Measurements from ENCODE around the gene SRGAP2B. TPM values are rescaled to one million over a fixed set of nuclear protein-coding genes. Genes with fewer than 3 reads are reported as not detected.
A peak's percentile ranks its signal among the peaks of the same experiment; 100 is the strongest.
"Not testable (repeated sequence)": the region's sequence is repeated elsewhere in the genome, so short reads cannot be mapped to it uniquely, and the experiment has no call there.

The SRGAP2B gene
- polyA plus RNA-seq, 1 donor from 2014 or later: 2.5 TPM

DNA sequence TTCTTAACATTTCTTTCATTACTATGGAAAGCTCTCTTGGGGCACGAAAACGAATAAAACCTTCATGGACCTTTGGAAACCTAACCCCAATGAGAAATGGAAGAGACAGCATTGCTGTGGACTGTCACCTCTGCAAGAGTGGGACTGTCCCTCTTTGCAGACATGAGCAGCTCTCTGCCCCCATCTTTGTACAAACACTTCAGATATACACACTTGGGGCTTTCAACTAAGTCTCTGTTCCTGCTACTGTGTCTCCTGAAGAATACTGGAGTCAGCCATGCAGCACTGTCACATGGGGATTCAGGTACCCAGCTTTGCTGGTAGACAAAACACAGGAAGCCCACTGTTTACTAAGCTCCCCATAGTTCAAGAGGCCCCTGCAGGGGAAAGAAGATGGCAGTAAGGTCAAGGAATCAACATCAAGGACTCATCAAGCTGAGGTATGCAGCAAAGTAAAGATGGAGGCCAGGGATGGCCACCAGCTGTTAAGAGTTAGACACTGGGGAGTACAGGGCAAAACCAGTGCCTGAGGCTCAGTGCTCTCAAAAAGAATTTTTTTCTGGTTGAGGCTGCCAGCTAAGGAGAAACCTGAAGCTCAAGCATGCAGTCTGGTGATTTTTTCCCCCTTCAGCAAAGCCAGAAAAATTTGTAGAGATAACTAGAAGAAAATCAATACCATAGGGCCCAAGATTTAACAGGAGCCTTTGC lies 31.0 kb downstream of the SRGAP2B start:
- H3K27me3 Mint-ChIP-seq, H3K4me1 Mint-ChIP-seq, H3K4me3 Mint-ChIP-seq, H3K36me3 Mint-ChIP-seq, H3K27ac Mint-ChIP-seq, H3K9me3 Mint-ChIP-seq: not testable (repeated sequence)

DNA sequence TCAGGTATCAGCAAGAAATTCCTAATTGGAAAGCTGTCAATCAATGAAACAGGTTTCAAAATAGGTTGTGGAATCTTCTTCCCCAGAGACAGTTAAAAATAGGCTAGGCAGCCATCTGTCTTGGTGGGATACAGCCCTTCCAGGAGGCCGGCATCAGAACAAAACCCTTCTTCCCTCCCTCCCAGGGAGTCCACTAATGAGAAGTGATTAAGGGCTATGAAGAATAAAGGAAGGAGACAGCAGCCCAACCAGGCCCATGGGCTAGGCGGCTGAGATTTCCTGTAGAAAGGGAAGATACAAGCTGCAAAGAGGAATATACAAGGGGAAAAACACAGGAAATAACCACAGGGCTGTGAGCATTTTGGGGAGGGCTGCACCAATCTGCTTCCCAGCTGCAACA lies 31.8 kb downstream of the SRGAP2B start:
- not testable (repeated sequence) for H3K9me3 Mint-ChIP-seq, H3K27ac Mint-ChIP-seq, H3K27me3 Mint-ChIP-seq, H3K36me3 Mint-ChIP-seq, H3K4me1 Mint-ChIP-seq, H3K4me3 Mint-ChIP-seq

DNA sequence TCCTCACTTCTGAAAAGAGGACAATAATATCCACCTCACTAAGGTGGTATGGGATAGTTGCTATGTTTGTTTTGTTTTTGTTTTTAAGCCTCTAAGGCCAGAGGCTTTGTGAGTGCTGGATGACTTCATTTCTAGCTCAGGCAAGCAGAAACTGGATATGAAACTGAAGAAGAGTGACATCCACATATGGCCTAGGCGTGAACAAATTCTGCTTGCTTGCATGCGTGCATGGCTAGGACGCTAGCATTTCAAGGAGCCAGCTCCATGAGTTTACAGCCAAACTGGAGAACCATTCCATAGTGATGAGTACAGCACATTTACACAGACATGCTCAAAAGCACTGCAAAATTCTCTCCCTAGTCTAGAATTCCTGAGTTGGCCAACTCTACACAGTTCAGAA lies 36.9 kb downstream of the SRGAP2B start:
- not testable (repeated sequence) for H3K27me3 Mint-ChIP-seq, H3K27ac Mint-ChIP-seq, H3K36me3 Mint-ChIP-seq, H3K4me3 Mint-ChIP-seq, H3K9me3 Mint-ChIP-seq, H3K4me1 Mint-ChIP-seq

DNA sequence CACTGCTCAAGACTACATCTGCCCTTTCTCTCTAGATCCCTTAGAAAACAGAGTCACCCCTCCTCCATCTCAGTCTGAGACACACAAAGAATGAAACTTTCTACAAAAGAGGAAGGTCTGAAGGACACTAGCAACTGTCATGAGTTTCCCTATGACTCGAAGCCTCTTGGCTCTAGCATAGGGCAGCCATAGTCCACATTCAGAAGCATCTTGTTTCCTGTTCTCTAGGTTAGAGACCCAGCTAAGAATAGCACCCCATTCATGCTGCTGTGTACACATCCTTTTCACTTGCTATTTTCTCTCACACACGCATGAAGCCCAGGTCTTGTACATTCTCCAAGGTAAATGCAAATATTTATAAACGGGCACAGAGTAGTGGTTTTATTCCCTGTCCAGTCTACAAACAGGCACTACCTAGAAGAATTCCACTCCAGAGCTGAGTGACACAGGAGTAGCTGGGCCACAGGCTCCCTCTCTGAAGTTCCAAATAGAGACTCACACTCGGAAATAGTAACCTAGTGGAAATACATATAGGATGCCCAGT lies 39.8 kb downstream of the SRGAP2B start:
- not testable (repeated sequence) for H3K27me3 Mint-ChIP-seq, H3K27ac Mint-ChIP-seq, H3K4me1 Mint-ChIP-seq, H3K4me3 Mint-ChIP-seq, H3K9me3 Mint-ChIP-seq, H3K36me3 Mint-ChIP-seq

DNA sequence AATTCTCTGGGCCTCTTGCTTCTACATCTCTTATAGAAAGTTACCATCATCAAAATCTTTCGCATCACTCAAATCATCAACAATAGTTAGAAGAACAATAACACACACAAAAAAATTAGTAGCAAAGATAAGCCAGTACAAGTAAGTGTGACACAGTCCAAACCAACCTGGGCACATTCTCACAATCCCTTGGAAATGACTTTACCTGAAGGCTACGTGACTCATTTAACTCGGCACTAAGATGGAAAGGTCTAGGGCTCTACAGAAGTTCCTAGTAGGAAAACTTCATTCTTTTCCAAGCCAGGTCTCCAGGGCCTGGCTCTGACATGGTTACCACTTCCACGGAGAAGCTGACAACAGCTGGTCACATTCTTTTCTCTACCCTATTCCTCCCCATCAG lies 41.7 kb downstream of the SRGAP2B start:
- H3K9me3 Mint-ChIP-seq, H3K36me3 Mint-ChIP-seq, H3K27ac Mint-ChIP-seq, H3K4me3 Mint-ChIP-seq, H3K4me1 Mint-ChIP-seq, H3K27me3 Mint-ChIP-seq: not testable (repeated sequence)

DNA sequence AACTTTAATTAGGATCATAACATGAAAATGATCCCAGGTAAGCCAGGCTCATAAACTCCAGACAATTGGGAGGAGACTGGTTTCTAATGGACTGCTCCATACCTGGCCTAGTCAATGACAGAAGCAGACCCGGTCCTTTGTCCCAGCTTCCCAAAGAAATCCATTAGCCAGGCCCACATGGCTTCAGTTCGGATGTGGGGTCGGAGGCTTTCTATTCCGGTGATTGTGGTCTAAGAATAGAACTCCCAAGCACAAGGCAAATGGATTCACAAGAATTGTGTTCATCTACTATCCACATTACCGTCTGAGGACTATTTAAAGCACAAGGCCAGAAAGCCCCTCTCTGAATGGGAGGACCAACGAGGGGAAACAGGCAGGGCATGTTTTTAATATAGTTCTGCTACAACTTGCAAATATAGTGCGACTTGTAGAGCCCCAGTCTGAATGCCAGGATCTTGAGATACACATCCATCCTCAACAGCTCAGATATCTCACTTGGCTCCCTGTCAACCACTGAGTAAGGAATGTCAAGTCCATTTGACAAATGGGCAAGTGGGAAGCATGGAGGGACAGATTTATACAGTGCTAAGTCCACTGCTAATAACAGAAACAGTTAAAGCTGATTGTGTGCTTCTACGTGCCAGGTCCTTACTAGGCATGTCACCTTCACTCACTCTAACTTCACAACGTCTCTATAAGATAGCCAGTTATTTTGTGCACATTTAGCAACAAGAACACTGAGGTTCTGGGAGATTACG lies 42.9 kb downstream of the SRGAP2B start:
- H3K27ac Mint-ChIP-seq, H3K4me1 Mint-ChIP-seq, H3K36me3 Mint-ChIP-seq, H3K9me3 Mint-ChIP-seq, H3K27me3 Mint-ChIP-seq, H3K4me3 Mint-ChIP-seq: not testable (repeated sequence)

DNA sequence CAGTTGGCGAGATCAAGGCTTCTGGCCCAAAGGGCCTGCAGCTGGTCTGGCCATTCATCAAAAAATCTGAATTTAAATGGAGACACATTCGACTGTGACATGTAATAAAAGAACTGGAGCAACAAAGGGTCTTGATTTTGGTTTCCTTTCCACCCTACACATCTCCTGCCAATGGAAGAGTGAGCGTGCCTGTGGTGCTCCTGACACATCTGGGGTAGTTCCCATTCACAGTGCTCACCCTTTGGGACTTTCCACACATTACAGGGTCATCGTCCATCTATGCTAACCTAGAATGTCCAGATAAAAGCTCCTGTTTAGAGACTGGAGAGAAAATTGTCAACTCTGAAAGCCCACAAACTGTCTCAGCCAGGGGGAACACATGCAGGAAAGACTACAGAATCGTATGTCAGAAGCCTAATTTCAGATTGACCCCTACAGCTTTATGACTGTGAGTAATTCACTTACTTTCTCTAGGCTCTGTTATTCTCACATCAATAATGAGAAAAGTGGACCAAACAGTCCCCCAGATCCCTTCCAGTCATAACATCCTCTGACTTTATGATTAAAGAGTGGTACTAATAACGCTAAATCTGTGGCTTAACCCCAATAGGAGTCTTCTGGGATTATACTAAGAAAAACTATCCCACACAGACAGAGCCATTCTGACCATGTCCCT lies 46.8 kb downstream of the SRGAP2B start:
- not testable (repeated sequence) for H3K36me3 Mint-ChIP-seq, H3K27me3 Mint-ChIP-seq, H3K4me1 Mint-ChIP-seq, H3K27ac Mint-ChIP-seq, H3K4me3 Mint-ChIP-seq, H3K9me3 Mint-ChIP-seq

DNA sequence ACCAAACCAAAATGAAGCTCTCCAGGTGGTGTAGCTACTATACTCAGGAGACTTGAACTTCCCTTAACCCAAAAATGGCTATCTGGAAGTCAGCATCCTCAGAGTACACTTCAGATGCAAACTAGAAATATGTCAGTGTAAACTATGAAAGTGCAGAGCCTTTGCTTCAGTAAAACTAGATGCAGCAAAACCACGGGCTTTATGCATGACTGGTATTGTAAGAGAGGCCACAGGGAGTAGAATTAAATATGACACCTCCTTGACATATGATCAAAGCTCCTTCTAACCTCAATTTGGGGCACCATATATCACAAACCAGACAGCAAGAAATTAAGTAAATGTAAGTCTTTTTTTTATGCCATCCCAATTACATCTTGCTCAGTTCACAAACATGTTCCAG lies 47.6 kb downstream of the SRGAP2B start:
- H3K27me3 Mint-ChIP-seq, H3K36me3 Mint-ChIP-seq, H3K4me3 Mint-ChIP-seq, H3K4me1 Mint-ChIP-seq, H3K27ac Mint-ChIP-seq, H3K9me3 Mint-ChIP-seq: not testable (repeated sequence)

DNA sequence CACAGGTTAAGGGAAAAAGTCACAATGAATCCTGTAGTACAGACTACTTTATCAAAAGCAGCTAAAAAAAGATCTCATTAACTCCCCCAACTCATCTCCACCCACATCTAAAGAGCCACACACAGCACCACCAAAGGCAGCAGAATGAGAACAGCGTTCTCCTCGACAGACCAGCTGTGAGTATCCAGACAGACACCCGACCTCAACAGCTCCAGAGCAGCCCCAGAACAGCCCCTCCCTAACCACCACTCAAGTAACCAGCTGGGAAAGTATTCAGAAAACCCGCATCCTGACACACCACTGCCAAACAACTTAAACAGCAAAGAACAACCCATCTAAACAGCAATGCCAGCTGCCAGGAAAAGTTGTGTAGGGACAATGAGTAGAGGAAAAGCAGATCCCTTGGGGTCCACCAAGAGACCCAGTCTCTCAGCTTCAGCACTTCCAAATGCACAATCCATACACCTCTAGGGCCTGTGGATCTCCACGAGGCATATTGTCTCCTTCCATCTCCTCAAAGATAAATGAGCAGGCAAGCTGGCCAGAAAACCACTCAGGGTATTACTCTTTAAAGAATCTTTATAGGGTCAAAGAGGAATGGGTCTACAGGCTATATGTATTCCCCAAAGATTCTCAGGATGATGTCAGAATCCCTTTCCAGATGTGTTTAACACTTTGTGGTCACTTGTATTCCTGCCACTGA lies 49.4 kb downstream of the SRGAP2B start:
- not testable (repeated sequence) for H3K9me3 Mint-ChIP-seq, H3K27me3 Mint-ChIP-seq, H3K27ac Mint-ChIP-seq, H3K36me3 Mint-ChIP-seq, H3K4me3 Mint-ChIP-seq, H3K4me1 Mint-ChIP-seq

DNA sequence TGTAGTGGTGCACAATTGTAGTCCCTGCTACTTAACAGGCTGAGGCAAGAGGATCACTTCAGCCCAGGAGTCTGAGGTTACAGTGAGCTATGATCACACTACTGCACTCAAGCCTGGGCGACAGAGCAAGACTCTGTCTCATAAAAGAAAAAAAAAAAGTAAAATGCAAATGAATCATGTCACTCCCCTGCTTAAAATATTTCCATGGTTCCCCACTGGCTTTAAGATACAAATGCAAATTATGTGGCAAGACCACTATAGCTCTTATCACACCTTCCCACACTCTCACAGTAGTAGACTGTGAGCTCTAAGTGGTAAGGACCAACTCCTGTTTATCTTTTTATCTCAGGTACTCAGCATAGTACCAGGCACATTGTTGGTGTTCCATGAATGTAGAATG lies 53.6 kb downstream of the SRGAP2B start:
- not testable (repeated sequence) for H3K4me3 Mint-ChIP-seq, H3K36me3 Mint-ChIP-seq, H3K9me3 Mint-ChIP-seq, H3K27ac Mint-ChIP-seq, H3K4me1 Mint-ChIP-seq, H3K27me3 Mint-ChIP-seq

DNA sequence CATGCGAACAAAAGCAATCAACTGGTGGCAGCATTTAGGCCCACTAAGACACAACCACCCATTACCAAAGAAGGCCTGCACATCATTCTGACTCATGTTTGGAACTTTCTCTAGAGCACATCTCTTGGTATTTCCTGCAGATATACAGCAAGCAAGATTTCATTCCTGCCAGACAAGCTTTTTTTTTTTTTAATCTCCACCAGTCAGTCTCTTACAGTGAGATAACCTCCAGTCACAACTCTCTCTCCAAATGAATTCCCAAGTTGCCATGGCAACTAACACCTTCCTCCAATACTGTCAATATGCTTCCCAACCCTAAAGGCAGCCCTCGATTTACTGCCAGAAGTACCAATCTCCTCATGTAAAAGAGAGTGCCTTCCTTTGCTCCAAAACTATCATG lies 59.1 kb downstream of the SRGAP2B start:
- Mint-ChIP-seq H3K4me3 (peak overlapping the region in 1 of 4 donors; percentile 23), H3K27ac (peak overlapping the region in 1 of 3 donors; percentile 59)
- not testable (repeated sequence) for H3K27me3 Mint-ChIP-seq, H3K4me1 Mint-ChIP-seq, H3K9me3 Mint-ChIP-seq, H3K36me3 Mint-ChIP-seq

DNA sequence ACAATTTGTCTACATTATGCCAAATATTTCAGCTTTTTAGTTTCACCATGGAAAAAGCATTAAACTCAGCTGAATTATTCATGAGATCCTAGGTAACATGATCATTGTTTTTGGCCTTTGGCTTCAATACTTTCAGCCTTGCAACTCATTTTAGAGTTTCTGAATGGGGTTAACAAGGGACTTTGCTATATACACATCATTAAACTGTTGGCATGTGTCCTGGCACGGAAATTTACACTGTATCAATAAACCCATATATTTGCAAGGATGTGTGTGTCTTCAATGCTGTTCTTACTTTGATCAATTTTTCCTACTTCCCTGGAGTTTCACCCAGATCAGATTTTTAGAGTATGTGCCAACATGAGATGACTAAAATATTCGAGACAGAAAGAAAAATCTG lies 61.6 kb downstream of the SRGAP2B start:
- H3K4me3 Mint-ChIP-seq, H3K4me1 Mint-ChIP-seq, H3K36me3 Mint-ChIP-seq, H3K9me3 Mint-ChIP-seq, H3K27ac Mint-ChIP-seq, H3K27me3 Mint-ChIP-seq: not testable (repeated sequence)

DNA sequence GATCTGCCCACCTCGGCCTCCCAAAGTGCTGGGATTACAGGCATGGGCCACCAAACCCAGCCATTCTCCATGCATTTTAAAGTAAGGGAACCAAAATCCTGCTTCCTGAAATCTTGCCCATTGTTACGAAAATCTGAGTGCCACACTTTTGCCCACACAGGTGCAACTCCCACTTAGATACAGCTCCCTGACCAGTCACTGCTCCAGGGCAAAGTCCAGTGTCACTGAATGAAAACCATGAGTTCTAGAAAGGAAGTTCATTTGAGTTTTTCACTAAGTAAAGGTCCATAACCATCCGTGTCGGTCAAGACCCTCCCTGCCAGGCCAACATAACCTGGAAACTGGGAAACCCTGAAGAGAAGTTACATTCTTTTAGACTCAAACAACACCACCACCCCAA lies 67.9 kb downstream of the SRGAP2B start:
- not testable (repeated sequence) for H3K36me3 Mint-ChIP-seq, H3K4me3 Mint-ChIP-seq, H3K27me3 Mint-ChIP-seq, H3K4me1 Mint-ChIP-seq, H3K9me3 Mint-ChIP-seq, H3K27ac Mint-ChIP-seq

DNA sequence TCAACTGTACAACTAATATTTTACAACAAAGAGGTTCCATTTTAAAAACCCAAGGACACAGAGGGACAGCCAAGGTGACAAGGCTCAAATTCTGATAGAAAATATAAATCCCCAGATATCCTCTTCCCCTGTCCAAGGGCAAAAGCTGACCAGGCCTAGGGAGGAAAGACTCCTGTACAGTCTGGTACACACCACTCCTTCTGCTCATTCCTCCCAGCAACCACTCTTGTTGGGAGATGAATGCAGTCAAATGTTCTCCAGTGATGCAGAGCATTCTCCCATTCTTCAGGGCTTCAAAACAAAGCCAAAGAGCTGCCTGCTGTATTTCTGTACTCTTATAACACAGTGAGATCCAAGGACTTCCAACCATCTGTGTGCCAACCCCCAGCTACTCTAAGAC lies 69.8 kb downstream of the SRGAP2B start:
- H3K9me3 Mint-ChIP-seq, H3K36me3 Mint-ChIP-seq, H3K27ac Mint-ChIP-seq, H3K27me3 Mint-ChIP-seq, H3K4me1 Mint-ChIP-seq, H3K4me3 Mint-ChIP-seq: not testable (repeated sequence)

DNA sequence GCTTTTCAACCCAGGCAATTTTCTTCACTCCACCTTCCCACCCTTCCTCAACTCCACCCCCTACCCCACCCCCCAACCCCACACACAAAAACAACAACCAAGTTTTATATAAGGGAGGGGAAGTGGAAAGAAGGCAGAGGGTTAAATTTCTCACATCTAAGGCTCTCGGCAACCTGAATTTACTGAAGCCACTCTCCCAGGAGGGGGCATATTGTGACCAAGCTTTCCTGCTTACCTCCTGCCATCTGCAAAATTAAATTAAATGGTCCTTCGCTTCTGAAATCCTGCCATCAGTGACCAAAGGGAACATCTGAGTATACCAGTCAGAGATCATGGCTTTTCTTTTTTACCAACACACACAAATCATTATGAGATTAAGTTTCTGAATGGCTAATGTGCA lies 72.9 kb downstream of the SRGAP2B start:
- H3K27ac Mint-ChIP-seq, H3K4me1 Mint-ChIP-seq, H3K4me3 Mint-ChIP-seq, H3K36me3 Mint-ChIP-seq, H3K27me3 Mint-ChIP-seq, H3K9me3 Mint-ChIP-seq: not testable (repeated sequence)

DNA sequence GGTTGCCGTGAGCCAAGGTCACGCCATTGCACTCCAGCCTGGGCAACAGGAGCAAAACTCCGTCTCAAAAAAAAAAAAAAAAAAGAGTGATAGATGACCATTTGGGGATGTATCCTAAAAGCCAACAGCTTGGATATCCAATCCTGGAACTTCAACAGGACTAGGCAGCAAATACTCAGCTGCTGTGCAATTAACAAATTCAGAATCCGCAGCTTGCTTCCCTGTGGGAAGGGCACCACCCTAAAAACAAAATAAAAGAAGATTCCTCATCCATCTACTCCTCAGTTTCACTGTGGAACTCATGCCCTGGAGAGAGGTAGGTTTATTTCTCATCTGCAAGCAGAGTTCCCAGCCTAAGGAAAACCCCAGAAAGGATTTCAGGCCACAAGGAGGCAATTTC lies 73.4 kb downstream of the SRGAP2B start:
- not testable (repeated sequence) for H3K27ac Mint-ChIP-seq, H3K9me3 Mint-ChIP-seq, H3K27me3 Mint-ChIP-seq, H3K4me1 Mint-ChIP-seq, H3K36me3 Mint-ChIP-seq, H3K4me3 Mint-ChIP-seq
